T-helper 2 cell treated with Interferon-gamma antibody and Interleukin-4, amounts not matched to agents 100 ng/mL and 5 ng/mL, for 36 hours (primary cell): ENCODE measurements around the gene RUNX2. TPM values are rescaled to one million over a fixed set of nuclear protein-coding genes. Genes with fewer than 3 reads are reported as not detected.

Source experiments
- intact Hi-C: fragments of 100-400 bp; cut with micrococcal nuclease; formaldehyde crosslinking; loops from one replicate; pipeline ENCODE4 v1.15.1; 2023
- total RNA-seq: library from RNA; stranded (reverse); gene quantifications from 2 replicates; pipeline ENCODE4 v1.2.3, GENCODE V29; 2022

Gene RUNX2
- total RNA-seq, 1 donor from 2014 or later: 34.7 TPM

- intact Hi-C loops: no loop called here
Measured at GRCh38 chr6:45569210-45569945, 241.2 kb downstream of the RUNX2 start.

GRCh38 chr6:45571159-45571558 lies 243.0 kb downstream of the RUNX2 start:
- intact Hi-C loops: no loop called here

- intact Hi-C loops: no loop called here
Measured at GRCh38 chr6:45572833-45573232, 244.7 kb downstream of the RUNX2 start.

GRCh38 chr6:45574014-45574461 lies 245.9 kb downstream of the RUNX2 start:
- intact Hi-C loops: no loop called here

GRCh38 chr6:45574885-45575284 lies 246.8 kb downstream of the RUNX2 start:
- intact Hi-C loops: no loop called here

- intact Hi-C loops: no loop called here
Measured at GRCh38 chr6:45576648-45577624, 248.8 kb downstream of the RUNX2 start.

- intact Hi-C loops: no loop called here
Measured at GRCh38 chr6:45577836-45578504, 249.8 kb downstream of the RUNX2 start.

GRCh38 chr6:45584127-45584526 lies 256.0 kb downstream of the RUNX2 start:
- intact Hi-C loops: loop anchor here (10.0 kb wide), 4 partner anchors 91 to 431 kb away; partner anchors contain the start of gene CLIC5

- intact Hi-C loops: loop anchor here (1.0 to 10.0 kb wide), 10 partner anchors 9 to 931 kb away; partner anchors contain the start of genes CLIC5 and SUPT3H
Measured at GRCh38 chr6:45586216-45587171, 258.4 kb downstream of the RUNX2 start.

- intact Hi-C loops: loop anchor here (5.0 to 10.0 kb wide), 5 partner anchors 87 to 427 kb away; partner anchors contain the start of gene CLIC5
Measured at GRCh38 chr6:45587229-45588060, 259.3 kb downstream of the RUNX2 start.

- intact Hi-C loops: loop anchor here (5.0 to 10.0 kb wide), 5 partner anchors 85 to 425 kb away; partner anchors contain the start of gene CLIC5
Measured at GRCh38 chr6:45589367-45589766, 261.2 kb downstream of the RUNX2 start.

GRCh38 chr6:45590226-45590625 lies 262.1 kb downstream of the RUNX2 start:
- intact Hi-C loops: loop anchor here (5.0 kb wide), 1 partner anchor 37 kb away; no protein-coding TSS in a partner anchor

- intact Hi-C loops: loop anchor here (5.0 kb wide), 1 partner anchor 37 kb away; no protein-coding TSS in a partner anchor
Measured at GRCh38 chr6:45590696-45591184, 262.6 kb downstream of the RUNX2 start.

- intact Hi-C loops: loop anchor here (5.0 kb wide), 1 partner anchor 36 kb away; no protein-coding TSS in a partner anchor
Measured at GRCh38 chr6:45591306-45591705, 263.2 kb downstream of the RUNX2 start.

- intact Hi-C loops: loop anchor here (5.0 kb wide), 1 partner anchor 35 kb away; no protein-coding TSS in a partner anchor
Measured at GRCh38 chr6:45591890-45592289, 263.8 kb downstream of the RUNX2 start.

GRCh38 chr6:45592991-45593390 lies 264.9 kb downstream of the RUNX2 start:
- intact Hi-C loops: loop anchor here (5.0 kb wide), 1 partner anchor 34 kb away; no protein-coding TSS in a partner anchor

- intact Hi-C loops: loop anchor here (1.0 kb wide), 1 partner anchor 9 kb away; no protein-coding TSS in a partner anchor
Measured at GRCh38 chr6:45595010-45595851, 267.1 kb downstream of the RUNX2 start.

GRCh38 chr6:45597424-45597823 lies 269.3 kb downstream of the RUNX2 start:
- intact Hi-C loops: no loop called here
